GM10266 (cell line): ENCODE results near the gene CRTC3.

Source experiments
- DNase-seq: peaks from one replicate; pipeline ENCODE4 v3.0.0; 2012; ENCODE audit errors: extremely low spot score
- TF ChIP-seq, protein P1 (sequence below): IDR thresholded peaks from 2 replicates; pipeline ENCODE4 v1.5.1; 2012; ENCODE audit warnings: mild to moderate bottlenecking, low read depth; ENCODE audit not compliant: control insufficient read depth, insufficient read depth; ENCODE audit errors: missing control alignments

The CRTC3 gene

DNA sequence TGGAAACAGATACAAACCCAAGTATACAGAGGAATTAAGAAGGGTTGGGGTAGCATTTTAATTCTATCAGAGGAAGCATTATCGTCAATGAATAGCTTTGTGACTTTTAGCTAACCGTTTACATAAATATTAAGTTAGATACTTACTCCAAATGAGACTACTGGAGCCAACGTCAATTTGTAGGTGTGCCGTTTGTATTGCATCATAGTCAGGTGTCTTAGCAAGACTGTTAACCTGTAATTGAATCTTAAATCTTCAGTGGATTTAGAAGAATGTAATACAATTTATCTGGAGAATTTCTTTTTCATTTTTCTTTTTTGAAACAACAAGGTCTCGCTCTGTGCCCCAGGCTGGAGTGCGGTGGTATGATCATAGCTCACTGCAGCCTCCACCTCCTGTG is 55.1 kb downstream of the CRTC3 start:
- no peak for DNase-seq
- TF ChIP-seq, protein P1, sequence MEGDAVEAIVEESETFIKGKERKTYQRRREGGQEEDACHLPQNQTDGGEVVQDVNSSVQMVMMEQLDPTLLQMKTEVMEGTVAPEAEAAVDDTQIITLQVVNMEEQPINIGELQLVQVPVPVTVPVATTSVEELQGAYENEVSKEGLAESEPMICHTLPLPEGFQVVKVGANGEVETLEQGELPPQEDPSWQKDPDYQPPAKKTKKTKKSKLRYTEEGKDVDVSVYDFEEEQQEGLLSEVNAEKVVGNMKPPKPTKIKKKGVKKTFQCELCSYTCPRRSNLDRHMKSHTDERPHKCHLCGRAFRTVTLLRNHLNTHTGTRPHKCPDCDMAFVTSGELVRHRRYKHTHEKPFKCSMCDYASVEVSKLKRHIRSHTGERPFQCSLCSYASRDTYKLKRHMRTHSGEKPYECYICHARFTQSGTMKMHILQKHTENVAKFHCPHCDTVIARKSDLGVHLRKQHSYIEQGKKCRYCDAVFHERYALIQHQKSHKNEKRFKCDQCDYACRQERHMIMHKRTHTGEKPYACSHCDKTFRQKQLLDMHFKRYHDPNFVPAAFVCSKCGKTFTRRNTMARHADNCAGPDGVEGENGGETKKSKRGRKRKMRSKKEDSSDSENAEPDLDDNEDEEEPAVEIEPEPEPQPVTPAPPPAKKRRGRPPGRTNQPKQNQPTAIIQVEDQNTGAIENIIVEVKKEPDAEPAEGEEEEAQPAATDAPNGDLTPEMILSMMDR: no peak

- no peak for DNase-seq
- TF ChIP-seq, protein P1: no peak
These were observed 56.1 kb downstream of the CRTC3 start for GRCh38 chr15:90585863-90586262.

- no peak for DNase-seq
These were observed 57.2 kb downstream of the CRTC3 start for GRCh38 chr15:90586948-90587347.

GRCh38 chr15:90588427-90588826 is 58.7 kb downstream of the CRTC3 start:
- DNase-seq: peak; percentile 25
- TF ChIP-seq, protein P1: no peak

More at GRCh38 chr15:90586948-90587347, 57.2 kb downstream of the CRTC3 start:
- TF ChIP-seq, protein P1: no peak

DNA sequence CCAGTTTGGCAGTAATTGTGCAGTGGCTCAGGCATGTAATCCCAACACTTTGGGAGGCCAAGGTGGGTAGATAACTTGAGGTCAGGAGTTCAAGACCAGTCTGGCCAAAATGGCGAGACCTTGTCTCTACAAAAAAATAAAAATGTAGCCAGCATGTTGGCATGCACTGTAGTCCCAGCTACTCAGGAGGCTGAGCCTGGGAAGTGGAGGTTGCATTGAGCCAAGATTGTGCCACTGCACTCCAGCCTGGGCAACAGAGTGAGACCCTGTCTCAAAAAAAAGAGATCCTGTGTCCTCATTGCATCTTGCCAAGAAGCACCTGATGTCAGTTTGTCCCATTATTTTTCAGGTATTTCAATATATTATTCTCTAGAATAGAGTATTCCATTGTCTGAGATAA is 61.8 kb downstream of the CRTC3 start:
- TF ChIP-seq, protein P1: no peak
- DNase-seq: no peak

DNA sequence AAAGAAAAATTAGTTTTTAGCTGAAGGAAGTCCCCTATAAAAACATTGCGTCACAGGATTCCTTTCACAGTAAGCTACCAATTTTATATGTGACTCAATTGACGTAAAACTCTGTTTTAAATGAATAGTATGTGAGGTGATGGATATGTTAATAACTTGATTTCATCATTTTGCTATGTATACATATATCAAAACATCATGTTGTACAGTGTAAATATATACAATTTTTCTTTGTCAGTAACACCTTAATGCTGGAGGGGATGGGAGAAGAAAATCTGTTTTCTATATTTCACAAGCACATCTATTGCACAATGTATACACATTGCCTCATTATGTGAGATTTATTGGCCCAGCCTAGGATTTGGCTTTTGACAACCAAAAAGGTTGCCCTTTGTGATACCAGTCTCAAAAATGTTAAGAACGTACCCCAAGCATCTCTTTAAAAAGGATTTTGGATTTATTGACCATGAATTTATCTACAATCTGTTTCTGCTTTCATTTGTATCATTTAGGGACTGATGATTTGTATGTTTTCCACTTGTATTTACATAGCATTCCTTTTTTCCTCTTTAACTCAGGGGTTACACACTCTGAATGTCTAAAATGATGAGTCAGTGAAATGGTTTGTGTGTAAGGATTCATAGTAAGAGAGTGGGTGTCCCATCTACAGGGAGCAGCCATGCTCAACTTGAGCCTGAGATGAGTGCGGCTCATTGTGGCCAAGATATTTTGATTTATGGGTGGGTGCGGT is 62.6 kb downstream of the CRTC3 start:
- DNase-seq: no peak
- TF ChIP-seq, protein P1: no peak

DNA sequence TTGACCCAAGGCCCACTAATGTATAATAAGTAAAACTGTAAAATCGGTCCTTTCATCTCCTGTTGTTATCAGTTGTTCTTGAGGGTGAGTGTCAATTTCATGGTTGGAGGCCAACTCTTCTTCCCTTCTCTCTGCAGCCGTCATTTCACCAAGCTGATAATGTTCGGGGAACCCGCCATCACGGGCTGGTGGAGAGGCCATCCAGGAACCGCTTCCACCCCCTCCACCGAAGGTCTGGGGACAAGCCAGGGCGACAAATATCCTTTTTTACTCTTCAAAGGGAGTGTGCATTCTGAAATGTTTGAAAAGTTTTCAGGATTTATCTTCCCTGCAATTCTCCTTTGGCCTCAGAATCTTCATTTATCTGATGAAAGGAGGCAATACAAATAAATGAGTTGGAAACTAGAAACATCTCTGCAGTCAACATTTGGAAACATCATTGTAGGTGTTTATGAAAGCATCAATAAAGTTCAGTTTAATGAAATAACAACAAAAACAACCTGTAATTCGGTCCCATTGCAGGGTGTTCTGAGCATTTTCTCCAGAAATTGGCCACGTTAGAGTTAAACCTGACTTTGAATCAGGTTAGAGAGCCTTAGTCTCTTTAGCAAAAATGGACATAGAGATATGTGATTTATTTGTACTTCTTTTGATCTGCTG is 63.9 kb downstream of the CRTC3 start:
- TF ChIP-seq, protein P1: no peak
- no peak for DNase-seq
